Pancreas (tissue), 10 donors: ENCODE data around the gene TMEM63B. TPM values are rescaled to one million over a fixed set of nuclear protein-coding genes. Genes with fewer than 3 reads are reported as not detected.

Source experiments
- ATAC-seq, 4 donors: fragments of 200-7000 bp; cut with Tn5 transposase; one replicate each; pipeline versions ENCODE4 v1.8.0 to v1.9.1; 2020; ENCODE audit warnings: mild to moderate bottlenecking in 4 of 4, moderate library complexity in 4 of 4
- DNase-seq, 6 donors: peaks; one replicate each; pipeline ENCODE4 v3.0.0-alpha.2; 2020
- FAIRE-seq: peaks from 2 replicates; lab custom pipeline; 2012; peaks lifted over from hg19 to GRCh38; lab: Jason Lieb, UNC
- H3K27ac ChIP-seq, 4 donors: fragments of 200-600 bp; sonication (generic); 1 replicate in 3 of 4; 2 replicates in 1 of 4; pipeline versions ENCODE4 v1.5.0 to v1.8.0; 2020
- H3K27me3 ChIP-seq, 4 donors: fragments of 200-600 bp; one replicate each; pipeline ENCODE4 v1.8.0; 2021
- H3K36me3 ChIP-seq, 3 donors: fragments of 200-600 bp; sonication (generic) in 1 of 3; one replicate each; pipeline versions ENCODE4 v1.5.0 to v1.8.0; 2020 to 2021
- H3K4me1 ChIP-seq, 3 donors: fragments of 200-600 bp; one replicate each; pipeline ENCODE4 v1.8.0; 2021
- H3K4me3 ChIP-seq, 4 donors: fragments of 200-600 bp; sonication (generic) in 2 of 4; one replicate each; pipeline versions ENCODE4 v1.5.0 to v1.8.0; 2020 to 2021
- H3K9me3 ChIP-seq, 4 donors: fragments of 200-600 bp; one replicate each; pipeline ENCODE4 v1.8.0; 2021
- WGBS, 2 donors: extraction: QIAGEN DNeasy Blood & Tissue Kit; methylation state at CpG; one replicate each; pipeline ENCODE4 v1.1.7; 2013; 5-methylcytosine and 5-hydroxymethylcytosine counted together
- intact Hi-C, 3 donors: fragments of 100-400 bp; cut with DNase I; formaldehyde crosslinking; loops; one replicate each; pipeline versions ENCODE4 v1.11.1 to v1.14.2; 2022
- polyA plus RNA-seq, 2 donors: library from polyadenylated mRNA; stranded (reverse); fragments of 200-250 nt; gene quantifications; one replicate each; pipeline ENCODE4 v1.2.3, GENCODE V29; 2013
- total RNA-seq, 6 donors: library from RNA; stranded (reverse); fragmentation: NEBNext Ultra II Directional in 4 of 6; extraction: Animal tissue kit (Norgen Biotek cat#: 25700) in 4 of 6; gene quantifications; one replicate each; pipeline versions ENCODE4 v1.2.1 to v1.2.4, GENCODE V29; 2021 to 2023
- TF ChIP-seq, protein P1 (sequence below), 4 donors: fragments of 200-600 bp; sonication (generic) in 3 of 4; IDR thresholded peaks; one replicate each; pipeline versions ENCODE4 v1.5.0 to v1.8.0; 2021; ENCODE audit warnings: antibody characterized with exemption in 4 of 4
- donor health status: healthy with polysubstance abuse.
- donor health status: DM: no; HTN: no; CAD: no; lungs with moderate emphysema.
- donor health status: DM: no; HTN: no; CAD: no.
- donor health status: control.
- donor health status: control.
- donor health status: Bipolar disorder and iron deficiency.
- donor health status: DM: yes; HTN: yes; CAD: no.
- donor health status: DM: no; HTN: no; CAD: no.
- donor health status: DM: no; HTN: no; CAD: no.
- donor health status: DM: yes; HTN: yes; CAD: no.

Gene TMEM63B
- total and polyA plus RNA-seq, 8 donors = 7.2 to 19.9 (median 11.9) TPM

GRCh38 chr6:44146685-44147084 is 19.3 kb downstream of the TMEM63B start:
- no peak for FAIRE-seq
- peaks cover 0 to 20% (median 0%) of the 10 kb centered on the region in 3 donors for H3K36me3 ChIP-seq

DNA sequence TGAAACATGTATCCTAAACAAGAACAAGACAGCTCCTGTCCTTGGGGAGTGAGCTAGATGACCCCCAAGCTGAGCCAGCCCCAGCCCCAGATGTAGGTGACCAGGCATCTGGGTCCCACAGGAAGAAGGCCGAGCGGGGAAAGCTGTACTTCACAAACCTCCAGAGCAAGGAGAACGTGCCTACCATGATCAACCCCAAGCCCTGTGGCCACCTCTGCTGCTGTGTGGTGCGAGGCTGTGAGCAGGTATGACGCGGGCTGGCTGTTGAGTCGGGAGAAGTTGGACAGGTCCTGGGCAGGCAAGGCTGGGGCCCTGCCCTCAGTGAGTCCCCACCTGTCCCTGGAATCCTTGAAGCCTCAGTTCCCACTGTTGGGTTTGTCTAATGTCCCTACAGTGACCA is 19.9 kb downstream of the TMEM63B start:
- no peak for FAIRE-seq
- H3K27ac ChIP-seq = no peak overlapping the region
- ATAC-seq = no peak

More at GRCh38 chr6:44146685-44147084, 19.3 kb downstream of the TMEM63B start:
- H3K27me3 ChIP-seq = no peaks in the 10 kb centered on the region
- TF ChIP-seq, protein P1, sequence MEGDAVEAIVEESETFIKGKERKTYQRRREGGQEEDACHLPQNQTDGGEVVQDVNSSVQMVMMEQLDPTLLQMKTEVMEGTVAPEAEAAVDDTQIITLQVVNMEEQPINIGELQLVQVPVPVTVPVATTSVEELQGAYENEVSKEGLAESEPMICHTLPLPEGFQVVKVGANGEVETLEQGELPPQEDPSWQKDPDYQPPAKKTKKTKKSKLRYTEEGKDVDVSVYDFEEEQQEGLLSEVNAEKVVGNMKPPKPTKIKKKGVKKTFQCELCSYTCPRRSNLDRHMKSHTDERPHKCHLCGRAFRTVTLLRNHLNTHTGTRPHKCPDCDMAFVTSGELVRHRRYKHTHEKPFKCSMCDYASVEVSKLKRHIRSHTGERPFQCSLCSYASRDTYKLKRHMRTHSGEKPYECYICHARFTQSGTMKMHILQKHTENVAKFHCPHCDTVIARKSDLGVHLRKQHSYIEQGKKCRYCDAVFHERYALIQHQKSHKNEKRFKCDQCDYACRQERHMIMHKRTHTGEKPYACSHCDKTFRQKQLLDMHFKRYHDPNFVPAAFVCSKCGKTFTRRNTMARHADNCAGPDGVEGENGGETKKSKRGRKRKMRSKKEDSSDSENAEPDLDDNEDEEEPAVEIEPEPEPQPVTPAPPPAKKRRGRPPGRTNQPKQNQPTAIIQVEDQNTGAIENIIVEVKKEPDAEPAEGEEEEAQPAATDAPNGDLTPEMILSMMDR (IDR thresholded peaks at IDR 0.05) = no peak
- 87 to 92% methylated on average over 10 of the region's 10 CpGs for WGBS, 2 donors
- intact Hi-C loops = no loop called here
- DNase-seq (no peak), ATAC-seq (no peak)
- H3K4me3 ChIP-seq = no peak overlapping the region
- H3K27ac ChIP-seq = no peak overlapping the region
- no peaks in the 10 kb centered on the region for H3K9me3 ChIP-seq
- no peaks in the 10 kb centered on the region for H3K4me1 ChIP-seq

GRCh38 chr6:44148306-44148705 is 21.0 kb downstream of the TMEM63B start:
- no peak overlapping the region for H3K4me3 ChIP-seq
- H3K36me3 ChIP-seq = peaks cover 0 to 20% (median 0%) of the 10 kb centered on the region in 3 donors
- no peak overlapping the region for H3K27ac ChIP-seq
- TF ChIP-seq, protein P1 (IDR thresholded peaks at IDR 0.05) = no peak
- no peak for ATAC-seq
- FAIRE-seq = no peak
- H3K9me3 ChIP-seq = no peaks in the 10 kb centered on the region
- 79 to 90% methylated on average over 9 of the region's 9 CpGs for WGBS, 2 donors
- no peaks in the 10 kb centered on the region for H3K4me1 ChIP-seq
- intact Hi-C loops = no loop called here
- H3K27me3 ChIP-seq = no peaks in the 10 kb centered on the region
- no peak for DNase-seq

More for the DNA sequence above, 19.9 kb downstream of the TMEM63B start:
- no peaks in the 10 kb centered on the region for H3K4me1 ChIP-seq
- no peak overlapping the region for H3K4me3 ChIP-seq
- no peaks in the 10 kb centered on the region for H3K27me3 ChIP-seq
- DNase-seq = no peak
- no peaks in the 10 kb centered on the region for H3K9me3 ChIP-seq
- intact Hi-C loops = no loop called here
- peaks cover 0 to 20% (median 0%) of the 10 kb centered on the region in 3 donors for H3K36me3 ChIP-seq
- WGBS, 2 donors = 92 to 96% methylated on average over 5 to 7 of the region's 7 CpGs
- TF ChIP-seq, protein P1 (IDR thresholded peaks at IDR 0.05) = no peak

DNA sequence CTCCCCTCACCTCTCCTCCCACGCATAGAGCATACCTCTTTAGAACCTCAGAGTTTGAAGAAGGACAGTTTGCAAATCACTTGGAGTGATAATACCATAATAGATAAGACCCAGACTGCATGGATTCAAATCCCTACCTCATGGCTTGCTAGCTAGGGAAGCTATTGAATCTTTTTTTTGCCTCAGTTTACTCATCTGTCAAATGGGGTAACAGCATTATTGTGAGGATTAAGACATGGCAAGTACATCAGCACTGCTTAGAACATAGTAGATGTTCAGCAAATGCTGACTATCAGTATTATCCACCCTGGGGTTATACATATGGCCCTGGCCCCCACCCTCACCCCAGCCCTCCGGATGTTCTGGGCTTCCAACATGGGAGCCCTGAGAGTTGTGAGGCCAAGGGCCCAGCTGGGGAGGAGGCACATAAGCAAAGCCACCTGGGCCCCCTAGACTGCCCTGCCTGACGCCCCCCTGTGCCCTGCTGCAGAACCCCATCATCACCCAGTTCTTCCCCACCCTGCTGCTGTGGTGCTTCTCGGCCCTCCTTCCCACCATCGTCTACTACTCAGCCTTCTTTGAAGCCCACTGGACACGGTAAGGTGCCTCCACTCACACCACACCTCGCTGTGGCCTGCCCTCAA is 22.1 kb downstream of the TMEM63B start:
- no peak for DNase-seq
- peaks cover 0 to 20% (median 0%) of the 10 kb centered on the region in 3 donors for H3K36me3 ChIP-seq
- H3K27ac ChIP-seq = no peak overlapping the region
- no peaks in the 10 kb centered on the region for H3K4me1 ChIP-seq
- no peak overlapping the region for H3K4me3 ChIP-seq
- WGBS, 2 donors = 82 to 84% methylated on average over 7 of the region's 7 CpGs
- ATAC-seq = no peak
- H3K27me3 ChIP-seq = no peaks in the 10 kb centered on the region
- intact Hi-C loops = loop anchor here in 2 of 3 donors (5.0 kb wide), 1 partner anchor 52 kb away; no protein-coding TSS in a partner anchor
- TF ChIP-seq, protein P1 (IDR thresholded peaks at IDR 0.05) = no peak
- FAIRE-seq = no peak
- H3K9me3 ChIP-seq = no peaks in the 10 kb centered on the region
